GM12878 (cell line): Measurements from ENCODE around the gene ARHGAP26. TPM values are rescaled to one million over a fixed set of nuclear protein-coding genes. Genes with fewer than 3 reads are reported as not detected.

Experiments used
- ATAC-seq: fragments of 200-7000 bp; cut with Tn5 transposase; 3 replicates; pipeline ENCODE4 v1.9.1; 2020; ENCODE audit warnings: mild to moderate bottlenecking, moderate library complexity
- BruUV-seq: library from RNA; stranded (reverse); fragments of 400-500 nt; replicated peaks from 2 replicates; lab custom pipeline; 2021; lab: Mats Ljungman, UMichigan
- CTCF ChIA-PET: fragments of 300-600 bp; sonication (Branson Sonifier 250); formaldehyde crosslinking; extraction: SDS; loops from one replicate; lab custom pipeline; 2021; ENCODE audit warnings: inconsistent platforms; lab: Yijun Ruan, JAX
- POLR2A ChIA-PET: fragments of 350-600 bp; formaldehyde crosslinking; extraction: SDS; loops from one replicate; lab custom pipeline; 2021; ENCODE audit warnings: inconsistent platforms; lab: Charles Lee
- RAD21 ChIA-PET: fragments of 300-600 bp; sonication (Branson Sonifier 250); formaldehyde crosslinking; loops from one replicate; lab custom pipeline; 2023; ENCODE audit warnings: antibody characterized with exemption; ENCODE audit not compliant: unreplicated experiment; lab: Charles Lee
- SMC1A ChIA-PET: fragments of 300-600 bp; sonication (Branson Sonifier 250); formaldehyde crosslinking; loops from one replicate; lab custom pipeline; 2023; ENCODE audit not compliant: unreplicated experiment, uncharacterized antibody; lab: Charles Lee
- DNase-seq: peaks from one replicate; pipeline ENCODE4 v3.0.0-alpha.2; 2011; ENCODE audit warnings: low read depth, low spot score
- FAIRE-seq: peaks from 3 replicates; lab custom pipeline; 2011; peaks lifted over from hg19 to GRCh38; lab: Jason Lieb, UNC
- H2AFZ ChIP-seq: 2 replicates; pipeline ENCODE4 v1.6.0; 2011; ENCODE audit warnings: low read depth, low read length, control low read depth; ENCODE audit not compliant: control insufficient read depth
- H3K27ac ChIP-seq: 2 replicates; pipeline ENCODE4 v1.5.1; 2011; ENCODE audit warnings: control low read depth; ENCODE audit not compliant: control insufficient read depth, insufficient read depth
- H3K27me3 ChIP-seq, 2 experiments: replicated peaks in 1 of 2; 2 replicates each; pipeline versions ENCODE4 v1.6.0 to v1.6.1; 2011; ENCODE audit warnings: low read length in 1 of 2; ENCODE audit not compliant: control insufficient read depth in 2 of 2, insufficient read depth in 2 of 2
- H3K36me3 ChIP-seq, 2 experiments: 2 replicates each; pipeline ENCODE4 v1.5.1; 2011; ENCODE audit warnings: low read length in 1 of 2; ENCODE audit not compliant: control insufficient read depth in 2 of 2, insufficient read depth in 2 of 2
- H3K4me1 ChIP-seq: 2 replicates; pipeline ENCODE4 v1.6.1; 2011; ENCODE audit warnings: mild to moderate bottlenecking, low read length, moderate library complexity, mixed read lengths; ENCODE audit not compliant: control insufficient read depth, insufficient read depth
- H3K4me2 ChIP-seq: 2 replicates; pipeline ENCODE4 v1.6.0; 2011; ENCODE audit warnings: control low read depth; ENCODE audit not compliant: control insufficient read depth, insufficient read depth
- H3K4me3 ChIP-seq: fragments of 200-600 bp; sonication (generic); 2 replicates; pipeline ENCODE4 v1.5.1; 2016
- H3K79me2 ChIP-seq: 2 replicates; pipeline ENCODE4 v1.6.0; 2011; ENCODE audit warnings: low read length; ENCODE audit not compliant: control insufficient read depth, insufficient read depth
- H3K9ac ChIP-seq: 2 replicates; pipeline ENCODE4 v1.8.0; 2011; ENCODE audit warnings: low read length, control low read depth, mixed read lengths; ENCODE audit not compliant: control insufficient read depth, insufficient read depth
- H3K9me3 ChIP-seq: replicated peaks from 3 replicates; pipeline ENCODE4 v1.5.1; 2011; ENCODE audit warnings: mild to moderate bottlenecking, low read length; ENCODE audit not compliant: control insufficient read depth, insufficient read depth
- H4K20me1 ChIP-seq: 2 replicates; pipeline ENCODE4 v1.6.0; 2011; ENCODE audit not compliant: control insufficient read depth, insufficient read depth
- ATF7 ChIP-seq: fragments of 450-650 bp; IDR thresholded peaks from 2 replicates; pipeline ENCODE4 v1.6.1; 2016; ENCODE audit warnings: low read depth, mild to moderate bottlenecking
- CHD2 ChIP-seq: IDR thresholded peaks from 2 replicates; pipeline ENCODE4 v1.6.1; 2011; ENCODE audit warnings: low read depth, low read length, improper control_type of control experiment, borderline replicate concordance
- NFIC ChIP-seq: IDR thresholded peaks from 2 replicates; pipeline ENCODE4 v1.6.1; 2012; ENCODE audit warnings: low read depth, mild to moderate bottlenecking, inconsistent platforms, low read length, moderate library complexity
- PAX8 ChIP-seq: fragments of 450-650 bp; IDR thresholded peaks from 2 replicates; pipeline ENCODE4 v1.6.1; 2017; ENCODE audit warnings: mild to moderate bottlenecking, moderate library complexity
- PRDM15 ChIP-seq: fragments of 450-650 bp; formaldehyde crosslinking; IDR thresholded peaks from 2 replicates; pipeline ENCODE4 v1.4.0; 2020; ENCODE audit warnings: mild to moderate bottlenecking, moderate library complexity
- SIN3A ChIP-seq: IDR thresholded peaks from 2 replicates; pipeline ENCODE4 v1.6.1; 2012; ENCODE audit warnings: low read depth, low read length, improper control_type of control experiment
- YY1 ChIP-seq: IDR thresholded peaks from 2 replicates; pipeline ENCODE4 v1.6.1; 2011; ENCODE audit warnings: low read depth, mild to moderate bottlenecking, low read length
- ZBTB33 ChIP-seq: fragments of 450-650 bp; IDR thresholded peaks from 2 replicates; pipeline ENCODE4 v1.6.1; 2017; ENCODE audit warnings: mild to moderate bottlenecking
- ZBTB40 ChIP-seq: fragments of 450-650 bp; IDR thresholded peaks from 2 replicates; pipeline ENCODE4 v1.6.1; 2016; ENCODE audit warnings: mild to moderate bottlenecking, moderate library complexity, borderline replicate concordance
- WGBS: methylation state at CpG from one replicate; pipeline ENCODE4 v1.1.6; 2016; ENCODE audit warnings: low lambda C conversion rate; ENCODE audit not compliant: insufficient replicate concordance, insufficient coverage; ENCODE audit errors: missing lambda C conversion rate; 5-methylcytosine and 5-hydroxymethylcytosine counted together
- in situ Hi-C: fragments of 300-500 bp; cut with MboI; formaldehyde crosslinking; loops from 9 replicates; pipeline ENCODE4 v1.14.3; 2018; ENCODE audit warnings: mixed read lengths
- intact Hi-C: fragments of 100-400 bp; cut with micrococcal nuclease; formaldehyde crosslinking; loops from one replicate; pipeline ENCODE4 v1.14.2; 2022; ENCODE audit not compliant: unreplicated experiment
- polyA plus RNA-seq, 11 experiments: library from polyadenylated mRNA; depleted of rRNA in 4 of 11; unstranded in 6 of 11; stranded (reverse) in 5 of 11; fragments of >200 nt; fragmentation: Nextera tagmentation in 4 of 11; fragmentation: Illumina TruSeq in 1 of 11; extraction: Ambion mirVana in 4 of 11; extraction: Trizol in 1 of 11; gene quantifications; 1 replicate in 1 of 11; 2 replicates in 10 of 11; pipeline versions ENCODE4 v1.2.1 to v1.2.3, GENCODE V29; 2011 to 2016; ENCODE audit warnings: inconsistent platforms in 2 of 11, missing spikeins in 2 of 11, low read depth in 1 of 11
- total RNA-seq, 4 experiments: library from RNA; depleted of rRNA in 3 of 4; stranded (reverse); fragments of >200 nt in 3 of 4; fragmentation: Illumina TruSeq in 1 of 4; extraction: Trizol in 1 of 4; gene quantifications; 2 replicates each; pipeline versions ENCODE4 v1.2.1 to v1.2.3, GENCODE V29; 2013 to 2021

Gene ARHGAP26
- total and polyA plus RNA-seq, 10 of the 15 experiments (the other 5 are each of a cell fraction or from before 2014, with no cell fraction given), result 9.4 to 41.5 (median 19.3) TPM

- TF ChIP-seq ZBTB40, result no peak
Measured at GRCh38 chr5:142971303-142972013, 201.3 kb downstream of the ARHGAP26 start (continued).

GRCh38 chr5:142972064-142972570, 201.9 kb downstream of the ARHGAP26 start:
- 100% methylated on average over 1 of the region's 5 CpGs for WGBS
- no peak for ATAC-seq
- POLR2A ChIA-PET, result no interaction called here
- TF ChIP-seq PAX8 (no peak), NFIC (no peak), YY1 (no peak), ZBTB33 (no peak), ATF7 (no peak), PRDM15 (CRISPR knock-in tag) (no peak), CHD2 (no peak), SIN3A (no peak)
- no peaks in the 10 kb centered on the region for H3K27me3 ChIP-seq
- no peaks in the 10 kb centered on the region; the same call in 2 of the 3 replicates for H3K9me3 ChIP-seq
- H3K79me2 ChIP-seq, result no peaks in the 10 kb centered on the region
- no peaks in the 10 kb centered on the region for H4K20me1 ChIP-seq
- CTCF ChIA-PET, result interaction anchor here (0.7 to 2.2 kb wide), 4 partner anchors 25 to 81 kb away, joined by 3 to 4 read pairs (median 4); no protein-coding TSS in a partner anchor
- no peaks in the 10 kb centered on the region for H3K36me3 ChIP-seq
- RAD21 ChIA-PET, result no interaction called here
- no peak overlapping the region for H3K4me2 ChIP-seq
- FAIRE-seq, result no peak
- H3K27ac ChIP-seq, result no peak overlapping the region
- intact Hi-C loops, result no loop called here
- no peak overlapping the region for H3K4me3 ChIP-seq
- no TSS peak for BruUV-seq
- H3K4me1 ChIP-seq, result peaks cover 14% of the 10 kb centered on the region
- no peak overlapping the region for H2AFZ ChIP-seq
- SMC1A ChIA-PET, result interaction anchor here (0.9 to 1.4 kb wide), 2 partner anchors 30 to 32 kb away, joined by 3 to 4 read pairs; no protein-coding TSS in a partner anchor
- in situ Hi-C loops, result no loop called here
- no peak overlapping the region for H3K9ac ChIP-seq
- DNase-seq, result no peak
